WERI-Rb-1 (cell line): Measurements from ENCODE around the gene UTF1.

ENCODE experiments used
- DNase-seq: peaks from one replicate; pipeline ENCODE4 v3.0.0-alpha.2; 2020
- H3K27ac ChIP-seq: fragments of 250-450 bp; sonication (Bioruptor Pico); 2 replicates; pipeline ENCODE4 v1.5.1; 2020; ENCODE audit warnings: mild to moderate bottlenecking, moderate library complexity
- H3K27me3 ChIP-seq: fragments of 250-450 bp; sonication (Bioruptor Pico); 2 replicates; pipeline ENCODE4 v1.5.1; 2021; ENCODE audit warnings: mild to moderate bottlenecking, low read depth, moderate library complexity; ENCODE audit not compliant: insufficient read depth, severe bottlenecking
- H3K36me3 ChIP-seq: fragments of 250-450 bp; sonication (Bioruptor Pico); 2 replicates; pipeline ENCODE4 v1.5.1; 2020; ENCODE audit warnings: mild to moderate bottlenecking, moderate library complexity
- H3K4me3 ChIP-seq: 2 replicates; pipeline ENCODE4 v1.5.1; 2011; ENCODE audit warnings: low read depth, mild to moderate bottlenecking, control low read depth, low read length
- H3K9me3 ChIP-seq: fragments of 250-450 bp; sonication (Bioruptor Pico); 2 replicates; pipeline ENCODE4 v1.5.1; 2021; ENCODE audit warnings: mild to moderate bottlenecking, moderate library complexity; ENCODE audit not compliant: severe bottlenecking
- TF ChIP-seq, protein P1 (sequence below): IDR thresholded peaks from 2 replicates; pipeline ENCODE4 v1.5.1; 2011; ENCODE audit warnings: low read depth, mild to moderate bottlenecking, control low read depth, inconsistent platforms, low read length

UTF1 gene

DNA sequence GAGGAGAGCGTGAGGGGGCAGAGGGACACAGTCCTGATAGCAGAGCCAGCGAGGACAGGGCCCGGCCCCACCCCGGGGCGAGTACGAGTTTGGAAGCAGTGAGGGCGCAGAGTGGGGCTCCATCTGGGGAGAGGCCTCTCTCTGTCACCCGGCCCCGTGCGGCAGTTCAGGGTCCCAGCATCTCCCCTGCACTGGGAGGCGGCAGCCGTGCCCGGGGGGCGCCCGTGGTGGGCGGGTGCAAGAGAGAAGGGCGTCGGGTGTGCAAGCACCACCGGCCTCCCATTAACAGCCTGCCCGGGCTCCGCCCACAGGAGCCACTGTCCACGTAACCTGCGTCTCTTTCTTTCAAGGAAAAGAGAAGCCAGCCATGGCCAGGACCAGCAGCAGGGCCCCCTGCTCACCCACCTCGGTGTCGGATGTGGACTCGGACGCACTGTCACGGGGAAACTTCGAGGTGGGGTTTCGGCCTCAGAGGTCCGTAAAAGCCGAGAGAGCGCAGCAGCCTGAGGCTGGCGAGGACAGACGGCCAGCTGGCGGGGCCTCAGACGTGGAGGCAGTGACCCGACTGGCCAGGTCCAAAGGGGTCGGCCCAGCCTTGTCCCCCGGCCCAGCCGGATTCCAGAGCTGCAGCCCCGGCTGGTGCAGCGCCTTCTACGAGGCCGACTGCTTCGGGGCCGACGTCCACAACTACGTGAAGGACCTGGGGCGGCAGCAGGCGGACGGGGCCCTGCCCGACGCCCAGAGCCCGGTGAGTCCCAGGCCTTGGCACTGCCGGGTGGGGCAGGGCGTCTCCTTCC, 28.7 kb upstream of the UTF1 start:
- H3K9me3 ChIP-seq, result no peaks in the 10 kb centered on the region
- H3K36me3 ChIP-seq, result no peaks in the 10 kb centered on the region
- no peak overlapping the region for H3K4me3 ChIP-seq
- H3K27me3 ChIP-seq, result no peaks in the 10 kb centered on the region
- TF ChIP-seq, protein P1, sequence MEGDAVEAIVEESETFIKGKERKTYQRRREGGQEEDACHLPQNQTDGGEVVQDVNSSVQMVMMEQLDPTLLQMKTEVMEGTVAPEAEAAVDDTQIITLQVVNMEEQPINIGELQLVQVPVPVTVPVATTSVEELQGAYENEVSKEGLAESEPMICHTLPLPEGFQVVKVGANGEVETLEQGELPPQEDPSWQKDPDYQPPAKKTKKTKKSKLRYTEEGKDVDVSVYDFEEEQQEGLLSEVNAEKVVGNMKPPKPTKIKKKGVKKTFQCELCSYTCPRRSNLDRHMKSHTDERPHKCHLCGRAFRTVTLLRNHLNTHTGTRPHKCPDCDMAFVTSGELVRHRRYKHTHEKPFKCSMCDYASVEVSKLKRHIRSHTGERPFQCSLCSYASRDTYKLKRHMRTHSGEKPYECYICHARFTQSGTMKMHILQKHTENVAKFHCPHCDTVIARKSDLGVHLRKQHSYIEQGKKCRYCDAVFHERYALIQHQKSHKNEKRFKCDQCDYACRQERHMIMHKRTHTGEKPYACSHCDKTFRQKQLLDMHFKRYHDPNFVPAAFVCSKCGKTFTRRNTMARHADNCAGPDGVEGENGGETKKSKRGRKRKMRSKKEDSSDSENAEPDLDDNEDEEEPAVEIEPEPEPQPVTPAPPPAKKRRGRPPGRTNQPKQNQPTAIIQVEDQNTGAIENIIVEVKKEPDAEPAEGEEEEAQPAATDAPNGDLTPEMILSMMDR, result no peak
- no peak for DNase-seq
- H3K27ac ChIP-seq, result no peak overlapping the region

DNA sequence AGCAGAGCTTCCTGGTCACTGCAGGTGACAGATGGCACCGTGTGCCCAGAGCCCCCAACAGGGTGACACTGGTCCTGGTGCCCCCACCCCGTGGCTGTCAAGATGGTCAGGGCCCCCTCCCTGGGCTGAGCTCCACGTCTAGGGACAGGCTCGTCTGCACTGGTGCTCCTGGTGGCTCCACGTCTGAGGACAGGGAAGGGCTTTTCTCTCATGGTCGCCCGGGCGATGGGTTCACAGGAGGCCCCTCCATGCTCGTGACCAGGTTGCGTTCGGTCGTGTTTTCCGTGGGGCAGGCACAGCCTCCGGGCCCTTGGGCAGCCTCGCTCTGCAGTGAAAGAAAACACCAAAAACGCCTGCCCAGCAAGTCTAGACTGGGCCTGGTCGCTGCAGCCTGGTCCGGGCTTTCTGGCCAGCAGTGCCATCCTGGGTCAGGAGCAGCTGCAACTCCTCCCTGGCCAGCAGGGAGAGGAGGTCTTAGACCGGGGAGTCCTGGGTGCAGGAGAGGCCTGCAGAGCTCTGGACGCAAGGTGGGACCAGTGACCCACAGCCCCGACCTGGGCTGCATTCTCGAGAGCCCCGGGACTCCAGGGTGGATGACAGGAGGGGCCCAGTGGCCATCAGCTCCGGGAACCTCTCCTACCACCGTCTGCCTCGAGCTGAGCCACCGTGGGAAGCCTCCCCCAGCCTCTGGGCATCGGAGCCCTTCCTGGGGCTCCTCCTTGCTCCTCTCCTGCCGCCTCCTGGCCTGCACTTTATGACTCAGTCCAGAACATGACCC, 27.9 kb upstream of the UTF1 start:
- Histone ChIP-seq H3K27me3 (no peaks in the 10 kb centered on the region), H3K4me3 (no peak overlapping the region), H3K9me3 (no peaks in the 10 kb centered on the region), H3K36me3 (no peaks in the 10 kb centered on the region), H3K27ac (no peak overlapping the region)
- no peak for DNase-seq
- TF ChIP-seq, protein P1, result no peak

DNA sequence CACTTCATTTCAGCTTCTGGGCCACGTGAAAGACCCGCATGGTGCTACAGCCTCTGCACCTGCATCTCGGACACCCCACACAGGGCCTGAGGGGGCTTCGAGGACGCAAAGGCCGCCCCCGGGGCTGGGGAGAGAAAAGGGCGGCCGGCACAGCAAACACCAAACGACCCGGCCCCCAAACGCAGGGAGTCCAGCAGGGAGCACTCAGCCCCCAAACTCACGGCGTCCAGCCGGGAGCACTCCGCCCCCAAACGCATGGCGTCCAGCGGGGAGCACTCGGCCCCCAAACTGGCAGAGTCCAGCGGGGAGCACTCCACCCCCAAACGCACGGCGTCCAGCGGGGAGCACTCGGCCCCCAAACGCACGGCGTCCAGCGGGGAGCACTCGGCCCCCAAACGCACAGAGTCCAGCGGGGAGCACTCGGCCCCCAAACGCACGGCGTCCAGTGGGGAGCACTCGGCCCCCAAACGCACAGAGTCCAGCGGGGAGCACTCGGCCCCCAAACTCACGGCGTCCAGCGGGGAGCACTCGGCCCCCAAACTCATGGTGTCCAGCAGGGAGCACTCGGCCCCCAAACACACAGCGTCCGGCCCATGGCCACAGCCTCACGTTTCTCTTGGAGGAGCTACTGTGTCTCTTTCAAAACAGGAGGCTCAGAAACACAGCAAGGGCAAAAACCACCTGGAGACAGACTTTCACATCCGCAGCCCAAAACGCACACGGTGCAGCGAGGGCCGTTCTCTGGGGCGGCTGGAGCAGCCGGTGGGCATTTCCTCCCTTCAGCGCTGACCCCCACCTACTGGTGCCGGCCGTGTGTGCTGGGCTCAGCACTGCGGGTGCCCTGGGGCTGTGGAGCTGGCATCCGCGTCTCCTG, 27.0 kb upstream of the UTF1 start:
- Histone ChIP-seq H3K27me3 (no peaks in the 10 kb centered on the region), H3K36me3 (no peaks in the 10 kb centered on the region), H3K9me3 (no peaks in the 10 kb centered on the region), H3K4me3 (no peak overlapping the region), H3K27ac (no peak overlapping the region)
- DNase-seq, result no peak
- TF ChIP-seq, protein P1, result no peak

DNA sequence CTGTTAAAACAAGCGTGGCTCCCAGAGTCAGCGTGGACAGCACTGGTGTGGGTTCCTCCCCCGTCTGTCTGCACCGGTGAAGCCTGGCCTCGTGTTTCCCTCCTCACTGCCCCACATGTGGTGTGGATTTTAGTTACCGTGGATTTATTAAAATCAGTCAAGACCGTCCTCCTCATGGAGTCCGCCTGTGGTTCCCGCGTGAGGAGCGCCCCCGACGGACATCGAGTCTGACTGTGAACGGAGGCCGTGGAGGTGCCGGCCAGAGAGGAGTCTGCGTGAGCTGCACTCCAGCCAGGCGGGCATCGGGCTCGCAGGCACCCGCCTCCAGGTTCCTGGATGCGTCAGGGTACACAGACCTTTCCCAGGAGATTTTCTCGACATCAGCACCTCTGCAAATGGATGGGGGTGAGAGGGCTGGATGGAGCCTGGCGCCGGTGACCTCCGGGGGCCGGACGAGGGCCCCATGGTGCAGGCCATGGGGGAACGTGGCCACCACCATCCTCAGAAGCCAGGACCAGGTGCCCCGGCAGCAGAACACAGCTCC, 26.3 kb upstream of the UTF1 start:
- Histone ChIP-seq H3K9me3 (no peaks in the 10 kb centered on the region), H3K4me3 (no peak overlapping the region), H3K36me3 (no peaks in the 10 kb centered on the region), H3K27ac (no peak overlapping the region), H3K27me3 (no peaks in the 10 kb centered on the region)
- TF ChIP-seq, protein P1, result no peak
- DNase-seq, result no peak

DNA sequence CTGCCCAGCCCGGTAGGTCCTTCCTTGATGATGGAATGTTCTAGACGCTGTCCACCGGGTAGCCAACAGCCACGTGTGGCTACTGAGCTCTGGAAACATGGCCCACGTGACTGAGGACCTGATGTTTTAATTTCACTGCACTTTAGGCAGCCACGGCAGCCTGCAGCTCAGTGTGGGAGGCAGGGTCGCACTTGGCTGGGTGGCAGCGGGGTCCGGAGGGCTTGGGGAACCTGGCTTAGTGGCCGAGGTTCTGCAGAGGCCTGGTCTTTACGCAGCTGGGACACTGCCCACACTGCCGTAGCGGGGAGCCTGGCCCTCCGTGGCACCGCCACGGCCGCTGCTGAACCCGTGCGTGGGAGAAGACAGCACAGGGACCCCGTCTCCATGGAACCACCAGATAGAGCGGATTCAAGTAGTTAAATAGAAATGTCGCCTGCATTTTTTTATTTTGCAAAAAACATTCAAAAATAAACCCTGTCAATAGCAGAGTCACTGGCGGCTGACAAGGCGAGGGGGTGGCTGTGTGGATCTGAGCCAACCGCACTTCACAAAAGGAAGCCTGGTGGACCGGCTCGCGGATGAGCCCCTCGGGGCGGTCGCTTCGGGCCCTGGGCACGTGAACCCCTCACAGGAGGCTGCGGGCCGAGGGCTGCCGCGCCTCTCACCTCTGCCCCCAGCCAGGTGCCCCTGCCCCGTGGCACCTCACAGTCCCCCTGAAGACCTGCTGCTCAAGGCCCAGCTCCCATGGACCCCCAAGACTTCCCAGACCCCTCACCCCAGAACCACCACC, 25.6 kb upstream of the UTF1 start:
- DNase-seq, result no peak
- Histone ChIP-seq H3K27me3 (no peaks in the 10 kb centered on the region), H3K4me3 (no peak overlapping the region), H3K9me3 (no peaks in the 10 kb centered on the region), H3K27ac (no peak overlapping the region), H3K36me3 (no peaks in the 10 kb centered on the region)
- TF ChIP-seq, protein P1, result no peak
